Fibroblast of lung (primary cell): ENCODE results near the gene BCL2L14.

Experiments
- EZH2 ChIP-seq: IDR thresholded peaks from 2 replicates; pipeline ENCODE4 v1.5.1; 2012; ENCODE audit warnings: low read length, control low read depth, mild to moderate bottlenecking; ENCODE audit errors: missing control alignments
- TF ChIP-seq, protein P1 (sequence below), 2 donors: IDR thresholded peaks in 1 of 2; conservative IDR thresholded peaks in 1 of 2; 1 replicate in 1 of 2; 2 replicates in 1 of 2; pipeline ENCODE4 v1.5.1; 2011 to 2012; ENCODE audit warnings: low read length in 2 of 2, control low read depth in 1 of 2, inconsistent platforms in 1 of 2, low read depth in 1 of 2, mild to moderate bottlenecking in 1 of 2

DNA sequence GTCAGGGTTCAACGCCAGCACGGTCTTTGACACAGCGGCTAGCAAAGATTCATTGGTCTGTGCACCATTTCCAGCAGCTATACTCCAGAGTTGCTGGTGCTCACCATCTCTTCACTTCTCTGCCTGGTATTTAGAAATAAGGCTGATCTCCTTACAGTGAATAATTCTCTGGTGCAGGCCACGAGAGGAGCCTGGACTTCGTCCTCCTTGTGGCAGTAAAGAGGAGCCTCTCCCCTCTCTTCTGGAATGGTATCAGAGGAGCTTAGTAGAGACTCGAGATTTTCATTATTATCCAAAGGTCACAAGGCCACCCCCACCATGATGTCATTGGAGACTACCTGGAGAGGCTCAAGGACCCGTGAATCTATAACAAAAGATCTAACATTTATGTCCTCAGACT, 30.8 kb upstream of the BCL2L14 start:
- TF ChIP-seq, protein P1, sequence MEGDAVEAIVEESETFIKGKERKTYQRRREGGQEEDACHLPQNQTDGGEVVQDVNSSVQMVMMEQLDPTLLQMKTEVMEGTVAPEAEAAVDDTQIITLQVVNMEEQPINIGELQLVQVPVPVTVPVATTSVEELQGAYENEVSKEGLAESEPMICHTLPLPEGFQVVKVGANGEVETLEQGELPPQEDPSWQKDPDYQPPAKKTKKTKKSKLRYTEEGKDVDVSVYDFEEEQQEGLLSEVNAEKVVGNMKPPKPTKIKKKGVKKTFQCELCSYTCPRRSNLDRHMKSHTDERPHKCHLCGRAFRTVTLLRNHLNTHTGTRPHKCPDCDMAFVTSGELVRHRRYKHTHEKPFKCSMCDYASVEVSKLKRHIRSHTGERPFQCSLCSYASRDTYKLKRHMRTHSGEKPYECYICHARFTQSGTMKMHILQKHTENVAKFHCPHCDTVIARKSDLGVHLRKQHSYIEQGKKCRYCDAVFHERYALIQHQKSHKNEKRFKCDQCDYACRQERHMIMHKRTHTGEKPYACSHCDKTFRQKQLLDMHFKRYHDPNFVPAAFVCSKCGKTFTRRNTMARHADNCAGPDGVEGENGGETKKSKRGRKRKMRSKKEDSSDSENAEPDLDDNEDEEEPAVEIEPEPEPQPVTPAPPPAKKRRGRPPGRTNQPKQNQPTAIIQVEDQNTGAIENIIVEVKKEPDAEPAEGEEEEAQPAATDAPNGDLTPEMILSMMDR (conservative IDR thresholded peaks at IDR 0.05 in 1 of 2, IDR thresholded peaks at IDR 0.05 in 1 of 2; ENCODE audit: low read depth in 1 of 2, low read length in 2 of 2): no peak
- TF ChIP-seq EZH2: no peak
